GM21786 (cell line): Measurements from ENCODE around the gene SPARC.
A peak's percentile ranks its signal among the peaks of the same experiment; 100 is the strongest.
"Not testable (repeated sequence)": the region's sequence is repeated elsewhere in the genome, so short reads cannot be mapped to it uniquely, and the experiment has no call there.

Source experiments
- ATAC-seq: cut with Tn5 transposase; IDR thresholded peaks from one replicate; pipeline ENCODE4 v1.9.1; 2021; ENCODE audit not compliant: unreplicated experiment

SPARC gene

DNA sequence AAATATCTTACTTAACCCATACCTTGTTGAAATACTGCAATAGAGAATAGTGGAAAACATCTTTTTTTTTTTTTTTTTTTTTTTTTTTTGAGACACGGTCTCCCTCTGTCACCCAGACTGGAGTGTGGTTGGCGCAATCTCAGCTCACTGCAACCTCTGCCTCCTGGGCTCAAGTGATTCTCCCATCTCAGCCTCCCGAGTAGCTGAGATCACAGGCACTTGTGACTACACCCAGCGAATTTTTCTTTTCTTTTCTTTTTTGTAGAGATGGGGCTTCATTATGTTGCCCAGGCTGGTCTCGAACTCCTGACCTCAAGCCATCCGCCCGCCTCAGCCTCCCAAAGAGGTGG is 6.6 kb downstream of the SPARC start:
- ATAC-seq: not testable (repeated sequence)

- no peak for ATAC-seq
These were observed 7.1 kb downstream of the SPARC start for GRCh38 chr5:151679421-151680155.

DNA sequence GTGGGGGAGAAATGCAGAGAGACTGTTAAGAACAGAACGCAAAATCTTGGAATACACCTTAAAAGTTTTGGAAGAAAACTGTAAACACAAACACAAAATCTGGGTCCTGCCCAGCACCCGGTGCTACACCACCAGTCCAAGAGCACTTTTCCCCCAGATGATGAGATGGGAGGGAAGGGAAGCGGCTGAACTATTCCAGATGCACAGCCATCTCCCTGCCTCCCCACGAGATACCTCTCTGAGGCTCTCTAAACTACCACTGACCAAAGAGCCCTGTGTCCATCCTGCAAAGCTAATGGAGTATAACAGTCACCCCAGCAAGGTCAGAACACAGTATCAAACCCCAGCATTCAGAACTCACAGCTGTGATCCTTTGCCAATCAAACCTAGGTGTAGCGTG is 8.0 kb downstream of the SPARC start:
- ATAC-seq: no peak

GRCh38 chr5:151677776-151678545 is 8.8 kb downstream of the SPARC start:
- no peak for ATAC-seq

DNA sequence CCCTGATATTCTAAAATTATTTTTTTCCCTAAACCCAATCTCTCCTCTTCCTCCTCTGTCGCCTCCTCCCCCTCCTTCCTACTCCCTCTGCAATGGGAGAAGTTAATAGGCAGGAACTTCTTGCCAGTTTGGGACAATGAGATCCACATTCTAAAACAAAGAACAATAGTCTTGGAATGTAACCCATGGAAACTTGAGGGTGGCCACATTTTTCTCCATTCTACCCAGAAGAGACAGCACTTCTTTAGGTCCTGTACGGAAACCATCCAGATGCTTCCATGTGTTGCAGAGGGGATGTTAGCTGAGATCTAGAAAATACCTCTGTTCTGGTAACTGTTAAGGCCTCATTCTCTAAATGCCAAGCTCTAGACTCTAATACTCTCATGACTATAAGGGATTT is 10.0 kb downstream of the SPARC start:
- ATAC-seq: no peak

- ATAC-seq: no peak
These were observed 10.4 kb downstream of the SPARC start for GRCh38 chr5:151676314-151676712.

- ATAC-seq: peak; percentile 64
These were observed 11.0 kb downstream of the SPARC start for GRCh38 chr5:151675611-151676313.

- ATAC-seq: no peak
These were observed 11.8 kb downstream of the SPARC start for GRCh38 chr5:151674626-151675610.

GRCh38 chr5:151673421-151673820 is 13.3 kb downstream of the SPARC start:
- no peak for ATAC-seq

DNA sequence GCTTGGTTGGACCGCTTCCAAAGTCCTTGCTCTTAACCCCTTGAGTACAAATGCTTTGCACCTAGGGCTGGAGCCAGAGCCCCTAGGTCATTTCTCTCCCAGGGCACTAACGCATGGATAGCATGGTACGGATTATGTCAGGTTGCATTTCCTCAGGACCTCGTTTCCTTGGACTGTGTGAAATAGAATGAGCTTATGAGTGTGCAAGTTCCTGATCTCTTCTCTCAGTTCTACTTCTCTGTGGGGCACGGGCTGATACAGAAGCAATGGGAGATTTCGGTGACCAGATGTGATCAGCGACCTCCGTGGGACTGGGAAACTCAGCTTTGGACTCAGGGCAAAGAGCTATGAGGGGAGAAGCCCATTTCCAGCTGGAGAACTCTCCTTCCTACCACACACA is 14.2 kb downstream of the SPARC start:
- no peak for ATAC-seq

- ATAC-seq: no peak
These were observed 14.8 kb downstream of the SPARC start for GRCh38 chr5:151671950-151672349.

DNA sequence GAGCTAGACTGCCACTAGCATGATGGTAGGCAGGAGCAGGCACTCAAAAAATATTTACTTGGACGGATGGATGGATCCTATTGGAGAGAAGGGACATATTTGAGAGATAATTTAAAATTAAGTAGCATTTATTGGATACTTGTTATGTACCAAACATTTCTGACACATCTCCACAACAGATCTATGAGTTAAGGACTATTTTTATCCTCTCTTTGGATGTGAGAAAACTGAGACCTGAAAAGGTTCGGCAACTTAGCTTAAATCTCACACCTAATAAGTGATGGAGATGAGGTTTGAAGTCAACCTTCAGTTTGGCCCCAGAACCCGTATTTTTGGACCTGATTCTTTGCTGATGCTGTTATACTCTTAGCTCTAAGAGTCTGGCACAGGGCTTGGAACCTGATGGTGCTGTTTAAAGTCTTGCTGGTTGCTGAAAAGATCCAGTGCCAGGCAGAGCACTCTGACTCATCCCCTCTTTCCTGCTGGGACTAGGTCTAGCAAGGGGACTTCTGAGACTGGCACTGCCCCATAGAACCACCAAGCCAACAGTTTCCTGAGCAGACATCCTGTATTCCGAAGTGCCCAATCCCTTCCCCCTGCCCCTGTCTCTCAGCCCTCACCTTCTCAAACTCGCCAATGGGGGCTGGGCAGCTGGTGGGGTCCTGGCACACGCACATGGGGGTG is 15.6 kb downstream of the SPARC start:
- ATAC-seq: no peak

DNA sequence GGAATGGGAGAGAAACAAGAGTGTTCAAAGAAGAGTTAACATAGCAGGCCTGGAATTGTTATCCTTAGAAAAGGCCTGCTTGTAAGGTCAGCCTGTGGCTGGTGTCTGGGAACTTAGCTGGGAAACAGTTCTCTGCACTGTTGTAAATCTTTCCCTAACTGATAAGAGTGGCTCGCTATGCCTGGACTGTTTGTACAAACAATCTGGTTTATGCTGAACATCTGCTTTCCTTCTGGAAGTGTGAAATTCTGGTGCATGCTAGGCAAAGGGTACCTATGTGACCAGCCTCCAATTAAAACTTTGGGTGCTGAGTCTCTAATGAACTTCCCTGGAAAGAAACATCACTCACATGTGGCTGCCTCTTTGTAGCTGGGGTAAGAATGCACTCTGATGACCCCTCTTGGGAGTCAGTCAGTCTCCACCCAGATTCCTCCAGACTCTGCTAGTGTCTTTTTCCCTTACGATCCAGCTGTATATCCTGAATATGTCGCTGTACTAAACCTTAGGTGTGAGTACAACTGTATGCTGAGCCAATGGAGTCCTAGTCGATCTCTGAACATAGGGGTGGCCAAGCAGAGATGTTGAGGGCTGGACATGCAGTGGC is 16.5 kb downstream of the SPARC start:
- ATAC-seq: no peak

DNA sequence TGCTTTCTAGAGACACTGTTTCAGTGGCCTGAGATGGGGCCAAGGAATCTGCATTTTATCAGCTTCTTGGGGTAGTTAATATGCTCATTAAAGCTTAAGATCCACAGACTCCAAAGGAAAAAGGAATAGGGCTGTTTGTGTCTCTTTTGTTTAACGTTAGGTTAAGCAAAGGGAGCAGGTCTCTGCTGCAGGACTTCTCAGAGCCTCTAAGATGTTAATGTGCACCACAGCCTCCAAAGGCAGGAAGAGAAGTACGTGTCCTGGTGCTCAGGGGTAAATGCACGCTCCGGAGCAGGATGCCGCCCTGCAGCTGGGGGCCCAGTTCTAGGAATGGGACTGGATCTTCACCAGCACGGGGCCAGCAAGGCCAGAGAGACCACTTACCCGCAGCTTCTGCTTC is 19.6 kb downstream of the SPARC start:
- no peak for ATAC-seq

DNA sequence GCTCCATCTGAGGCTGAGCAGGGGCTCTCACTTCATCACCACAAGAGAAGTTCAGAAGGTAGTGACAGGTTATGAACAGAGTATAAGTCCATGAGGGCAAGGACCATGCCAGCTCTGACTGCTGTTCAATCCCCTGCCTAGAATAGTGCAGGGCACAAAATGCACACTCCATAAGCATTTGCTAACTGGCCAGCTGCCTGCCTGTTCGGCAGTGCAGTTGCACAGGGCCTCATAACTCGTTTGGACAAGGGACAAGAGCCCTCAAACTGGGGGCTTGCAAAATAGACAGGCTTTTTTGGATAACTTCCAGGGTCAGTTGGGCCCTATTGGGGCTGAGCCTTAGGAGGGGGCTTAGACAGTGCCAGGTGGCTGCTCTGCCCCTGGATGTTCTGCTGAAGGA is 21.1 kb downstream of the SPARC start:
- ATAC-seq: no peak

GRCh38 chr5:151664694-151665585 is 21.8 kb downstream of the SPARC start:
- no peak for ATAC-seq

DNA sequence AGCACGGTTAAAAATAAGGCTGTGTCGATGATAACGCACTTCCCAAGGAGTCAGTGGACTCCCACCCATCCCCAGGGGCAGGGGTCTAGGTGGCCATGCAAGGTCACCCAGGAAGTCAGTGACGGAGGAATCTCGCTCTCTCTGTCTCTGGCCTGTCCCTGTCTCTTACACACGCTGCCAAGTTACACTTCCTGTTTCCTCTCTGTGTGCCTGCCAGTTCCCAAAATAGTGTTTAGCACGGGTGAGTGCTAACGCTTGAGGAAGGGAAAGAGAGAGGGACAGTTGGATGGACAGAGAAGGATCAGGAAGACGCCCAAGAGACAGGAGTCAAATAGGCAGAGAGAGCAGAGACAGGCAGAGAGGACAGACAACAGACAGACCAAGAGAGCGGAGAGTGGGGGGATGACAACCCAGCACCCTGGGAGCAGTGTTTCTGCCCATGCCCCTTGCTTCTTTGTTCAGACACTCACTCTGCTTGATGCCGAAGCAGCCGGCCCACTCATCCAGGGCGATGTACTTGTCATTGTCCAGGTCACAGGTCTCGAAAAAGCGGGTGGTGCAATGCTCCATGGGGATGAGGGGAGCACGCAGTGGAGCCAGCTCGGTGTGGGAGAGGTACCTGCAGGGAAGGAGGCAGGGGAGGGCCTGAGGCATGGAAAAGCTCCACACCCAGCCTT is 23.0 kb downstream of the SPARC start:
- peak; percentile 23 for ATAC-seq

DNA sequence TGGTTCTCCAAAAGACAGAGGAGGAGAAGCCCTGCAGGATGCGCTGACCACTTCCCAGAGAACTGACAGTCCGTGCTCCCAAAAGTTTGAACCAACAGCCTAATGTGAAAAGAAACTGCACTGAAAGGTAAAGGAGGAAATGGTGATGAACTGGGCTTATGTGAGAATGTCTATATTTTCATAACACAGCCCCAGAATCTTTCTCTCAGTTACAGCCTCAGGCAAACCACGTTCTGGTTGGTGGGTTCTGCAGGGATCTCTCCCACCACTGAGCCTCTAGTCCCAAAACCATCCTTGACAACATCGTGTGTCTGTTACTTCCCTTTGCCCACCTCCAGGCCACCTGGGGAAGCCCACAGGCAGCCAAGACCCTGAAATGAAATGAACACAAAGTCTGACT is 23.9 kb downstream of the SPARC start:
- ATAC-seq: peak; percentile 44
